PC-3 (cell line): Measurements from ENCODE around the gene CARTPT.

ENCODE experiments used
- EZH2 ChIP-seq: fragments of 300-600 bp; sonication (generic); IDR thresholded peaks from one replicate; pipeline ENCODE4 v1.6.1; 2017; ENCODE audit warnings: antibody characterized with exemption, mild to moderate bottlenecking, low read length; ENCODE audit not compliant: unreplicated experiment
- EZH2phosphoT487 ChIP-seq: fragments of 300-600 bp; sonication (generic); IDR thresholded peaks from 2 replicates; pipeline ENCODE4 v1.6.1; 2018; ENCODE audit warnings: mild to moderate bottlenecking, antibody characterized with exemption, low read length, borderline replicate concordance
- TF ChIP-seq, protein P1 (sequence below): fragments of 300-600 bp; sonication (generic); conservative IDR thresholded peaks from 2 replicates; pipeline ENCODE4 v1.5.1; 2017; ENCODE audit warnings: antibody characterized with exemption, low read depth, mild to moderate bottlenecking, low read length

DNA sequence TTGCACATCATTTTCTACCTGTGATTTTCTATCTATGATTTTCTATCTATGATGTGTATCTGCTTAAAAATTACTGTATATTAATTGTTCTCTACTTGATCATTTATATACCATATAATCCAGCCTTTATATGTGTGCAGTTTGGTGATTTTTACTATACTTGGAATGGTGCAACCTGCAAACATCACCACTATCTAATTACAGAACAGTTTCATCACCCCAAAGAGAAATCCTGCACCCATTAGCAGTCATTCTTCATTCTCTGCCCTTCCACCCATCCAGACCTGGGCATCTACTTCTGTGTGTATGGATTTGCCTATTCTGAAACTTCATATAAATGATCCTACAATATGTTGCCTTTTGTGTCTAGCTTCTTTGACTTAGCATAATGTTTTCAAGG, 51.3 kb downstream of the CARTPT start:
- TF ChIP-seq EZH2phosphoT487 (no peak), EZH2 (no peak)
- TF ChIP-seq, protein P1, sequence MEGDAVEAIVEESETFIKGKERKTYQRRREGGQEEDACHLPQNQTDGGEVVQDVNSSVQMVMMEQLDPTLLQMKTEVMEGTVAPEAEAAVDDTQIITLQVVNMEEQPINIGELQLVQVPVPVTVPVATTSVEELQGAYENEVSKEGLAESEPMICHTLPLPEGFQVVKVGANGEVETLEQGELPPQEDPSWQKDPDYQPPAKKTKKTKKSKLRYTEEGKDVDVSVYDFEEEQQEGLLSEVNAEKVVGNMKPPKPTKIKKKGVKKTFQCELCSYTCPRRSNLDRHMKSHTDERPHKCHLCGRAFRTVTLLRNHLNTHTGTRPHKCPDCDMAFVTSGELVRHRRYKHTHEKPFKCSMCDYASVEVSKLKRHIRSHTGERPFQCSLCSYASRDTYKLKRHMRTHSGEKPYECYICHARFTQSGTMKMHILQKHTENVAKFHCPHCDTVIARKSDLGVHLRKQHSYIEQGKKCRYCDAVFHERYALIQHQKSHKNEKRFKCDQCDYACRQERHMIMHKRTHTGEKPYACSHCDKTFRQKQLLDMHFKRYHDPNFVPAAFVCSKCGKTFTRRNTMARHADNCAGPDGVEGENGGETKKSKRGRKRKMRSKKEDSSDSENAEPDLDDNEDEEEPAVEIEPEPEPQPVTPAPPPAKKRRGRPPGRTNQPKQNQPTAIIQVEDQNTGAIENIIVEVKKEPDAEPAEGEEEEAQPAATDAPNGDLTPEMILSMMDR, result no peak
